Transverse colon (tissue), 4 donors: ENCODE data around the gene CIPC. TPM values are rescaled to one million over a fixed set of nuclear protein-coding genes. Genes with fewer than 3 reads are reported as not detected.

Source experiments
- DNase-seq: peaks from one replicate; pipeline ENCODE4 v3.0.0-alpha.2; 2019
- H3K27ac ChIP-seq, 4 donors: fragments of 200-600 bp; sonication (generic); 2 replicates each; pipeline ENCODE4 v1.5.1; 2016 to 2018; ENCODE audit warnings: inconsistent platforms in 4 of 4
- H3K27me3 ChIP-seq: fragments of 200-600 bp; sonication (generic); 2 replicates; pipeline ENCODE4 v1.5.1; 2017; ENCODE audit warnings: inconsistent platforms
- H3K36me3 ChIP-seq, 4 donors: fragments of 200-600 bp; sonication (generic); 2 replicates each; pipeline ENCODE4 v1.5.1; 2017 to 2019; ENCODE audit warnings: inconsistent platforms in 4 of 4
- H3K4me1 ChIP-seq, 4 donors: fragments of 200-600 bp; sonication (generic); 2 replicates each; pipeline ENCODE4 v1.5.1; 2017 to 2020; ENCODE audit warnings: inconsistent platforms in 4 of 4
- H3K4me3 ChIP-seq, 4 donors: fragments of 200-600 bp; sonication (generic); 1 replicate in 1 of 4; 2 replicates in 3 of 4; pipeline versions ENCODE4 v1.5.1 to v1.6.1; 2017 to 2019; ENCODE audit warnings: inconsistent platforms in 4 of 4
- H3K9me3 ChIP-seq, 2 donors: fragments of 200-600 bp; sonication (generic); 2 replicates each; pipeline ENCODE4 v1.5.1; 2017 to 2019; ENCODE audit warnings: inconsistent platforms in 2 of 2
- CTCF ChIP-seq, 5 experiments: fragments of 200-600 bp in 3 of 5; fragments of 450-650 bp in 2 of 5; sonication (generic) in 3 of 5; IDR thresholded peaks; 1 replicate in 2 of 5; 2 replicates in 3 of 5; pipeline ENCODE4 v1.5.1; 2016 to 2017; ENCODE audit warnings: antibody characterized with exemption in 5 of 5, inconsistent platforms in 3 of 5, mild to moderate bottlenecking in 2 of 5, moderate library complexity in 1 of 5
- EP300 ChIP-seq: sonication (generic); formaldehyde crosslinking; IDR thresholded peaks from one replicate; pipeline ENCODE4 v1.6.1; 2017; ENCODE audit warnings: antibody characterized with exemption, low read depth
- POLR2A ChIP-seq: fragments of 450-650 bp; IDR thresholded peaks from one replicate; pipeline ENCODE4 v1.6.1; 2016; ENCODE audit warnings: antibody characterized with exemption, mild to moderate bottlenecking, moderate library complexity
- POLR2AphosphoS5 ChIP-seq, 3 donors: sonication (generic); formaldehyde crosslinking; IDR thresholded peaks; one replicate each; pipeline ENCODE4 v1.6.1; 2016; ENCODE audit warnings: antibody characterized with exemption in 3 of 3
- WGBS, 2 donors: methylation state at CpG; one replicate each; pipeline ENCODE4 v1.1.5; 2018; ENCODE audit warnings: low coverage in 1 of 2; 5-methylcytosine and 5-hydroxymethylcytosine counted together
- in situ Hi-C, 4 donors: fragments of 200-750 bp; cut with MboI; loops; one replicate each; pipeline versions ENCODE4 v1.15.0 to v1.15.1; 2017; ENCODE audit warnings: low sequenced_read_pairs in 3 of 4, low pct_ligation_motif_present in 1 of 4, low pct_unique_long_range_greater_than_20kb in 1 of 4
- intact Hi-C: fragments of 100-400 bp; cut with DNase I; formaldehyde crosslinking; loops from one replicate; pipeline ENCODE4 v1.15.1; 2023; ENCODE audit warnings: low total_unique reads
- total RNA-seq, 4 donors: library from RNA; depleted of rRNA; stranded (reverse); fragments of >200 nt; gene quantifications; one replicate each; pipeline ENCODE4 v1.1.0, GENCODE V29; 2016

The CIPC gene
- total RNA-seq, 4 donors from 2014 or later, result 30.8 to 97.1 (median 67.8) TPM

GRCh38 chr14:77103475-77103874 lies 5.4 kb downstream of the CIPC start:
- no peaks in the 10 kb centered on the region for H3K9me3 ChIP-seq
- peak overlapping the region in 3 of 4 donors; percentile 95 to 98 (median 97) for H3K27ac ChIP-seq
- TF ChIP-seq EP300 (no peak), POLR2AphosphoS5 (IDR thresholded peaks at IDR 0.05) (no peak), POLR2A (no peak), CTCF (IDR thresholded peaks at IDR 0.05) (no peak)
- no peak for DNase-seq
- intact Hi-C loops, result no loop called here
- H3K27me3 ChIP-seq, result no peaks in the 10 kb centered on the region
- no peak overlapping the region for H3K4me3 ChIP-seq
- in situ Hi-C loops, result no loop called here
- H3K4me1 ChIP-seq, result peaks cover 28 to 76% (median 61%) of the 10 kb centered on the region in 4 donors
- H3K36me3 ChIP-seq, result peaks cover 0 to 20% (median 7%) of the 10 kb centered on the region in 4 donors

- intact Hi-C loops, result no loop called here
Measured at GRCh38 chr14:77103951-77104350, 5.9 kb downstream of the CIPC start.

GRCh38 chr14:77104393-77104792 lies 6.3 kb downstream of the CIPC start:
- H3K36me3 ChIP-seq, result peaks cover 0 to 22% (median 10%) of the 10 kb centered on the region in 4 donors
- WGBS, 2 donors, result 76 to 84% methylated on average over 2 to 3 of the region's 3 CpGs
- H3K27me3 ChIP-seq, result no peaks in the 10 kb centered on the region
- intact Hi-C loops, result no loop called here
- in situ Hi-C loops, result no loop called here
- peak overlapping the region; percentile 30 to 97 (median 69) for H3K27ac ChIP-seq
- TF ChIP-seq EP300, result no peak
- TF ChIP-seq POLR2A, result no peak
- no peak for TF ChIP-seq POLR2AphosphoS5 (IDR thresholded peaks at IDR 0.05)
- no peak for TF ChIP-seq CTCF (IDR thresholded peaks at IDR 0.05)
- peaks cover 28 to 69% (median 54%) of the 10 kb centered on the region in 4 donors for H3K4me1 ChIP-seq
- no peak for DNase-seq
- no peak overlapping the region for H3K4me3 ChIP-seq
- H3K9me3 ChIP-seq, result no peaks in the 10 kb centered on the region

More at GRCh38 chr14:77103951-77104350, 5.9 kb downstream of the CIPC start:
- no peaks in the 10 kb centered on the region for H3K9me3 ChIP-seq
- no peaks in the 10 kb centered on the region for H3K27me3 ChIP-seq
- no peak for DNase-seq
- H3K27ac ChIP-seq, result peak overlapping the region in 3 of 4 donors; percentile 95 to 98 (median 97)
- H3K4me1 ChIP-seq, result peaks cover 28 to 73% (median 58%) of the 10 kb centered on the region in 4 donors
- TF ChIP-seq POLR2AphosphoS5 (IDR thresholded peaks at IDR 0.05) (no peak), CTCF (IDR thresholded peaks at IDR 0.05) (no peak), POLR2A (no peak), EP300 (no peak)
- H3K36me3 ChIP-seq, result peaks cover 0 to 20% (median 9%) of the 10 kb centered on the region in 4 donors
- 92 to 96% methylated on average over 4 to 6 of the region's 6 CpGs for WGBS, 2 donors
- in situ Hi-C loops, result no loop called here
- H3K4me3 ChIP-seq, result no peak overlapping the region

- TF ChIP-seq CTCF (IDR thresholded peaks at IDR 0.05) (no peak), POLR2A (no peak), POLR2AphosphoS5 (IDR thresholded peaks at IDR 0.05) (no peak), EP300 (no peak)
- H3K9me3 ChIP-seq, result no peaks in the 10 kb centered on the region
- no peaks in the 10 kb centered on the region for H3K27me3 ChIP-seq
- peaks cover 34 to 67% (median 46%) of the 10 kb centered on the region in 4 donors for H3K4me1 ChIP-seq
- H3K27ac ChIP-seq, result peak overlapping the region; percentile 30 to 97 (median 69)
- no peak overlapping the region for H3K4me3 ChIP-seq
- in situ Hi-C loops (no loop called here), intact Hi-C loops (no loop called here)
- H3K36me3 ChIP-seq, result peaks cover 0 to 26% (median 12%) of the 10 kb centered on the region in 4 donors
- WGBS, 2 donors, result 76 to 80% methylated on average over 6 of the region's 6 CpGs
- no peak for DNase-seq
Measured at GRCh38 chr14:77105145-77105939, 7.3 kb downstream of the CIPC start.
